G401.6 (cell line): ENCODE measurements around the gene WNT3A.
"Not testable (repeated sequence)": the region's sequence is repeated elsewhere in the genome, so short reads cannot be mapped to it uniquely, and the experiment has no call there.

Source experiments
- FAIRE-seq: peaks from 2 replicates; lab custom pipeline; 2012; peaks lifted over from hg19 to GRCh38; lab: Jason Lieb, UNC

Gene WNT3A, protein sequence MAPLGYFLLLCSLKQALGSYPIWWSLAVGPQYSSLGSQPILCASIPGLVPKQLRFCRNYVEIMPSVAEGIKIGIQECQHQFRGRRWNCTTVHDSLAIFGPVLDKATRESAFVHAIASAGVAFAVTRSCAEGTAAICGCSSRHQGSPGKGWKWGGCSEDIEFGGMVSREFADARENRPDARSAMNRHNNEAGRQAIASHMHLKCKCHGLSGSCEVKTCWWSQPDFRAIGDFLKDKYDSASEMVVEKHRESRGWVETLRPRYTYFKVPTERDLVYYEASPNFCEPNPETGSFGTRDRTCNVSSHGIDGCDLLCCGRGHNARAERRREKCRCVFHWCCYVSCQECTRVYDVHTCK

DNA sequence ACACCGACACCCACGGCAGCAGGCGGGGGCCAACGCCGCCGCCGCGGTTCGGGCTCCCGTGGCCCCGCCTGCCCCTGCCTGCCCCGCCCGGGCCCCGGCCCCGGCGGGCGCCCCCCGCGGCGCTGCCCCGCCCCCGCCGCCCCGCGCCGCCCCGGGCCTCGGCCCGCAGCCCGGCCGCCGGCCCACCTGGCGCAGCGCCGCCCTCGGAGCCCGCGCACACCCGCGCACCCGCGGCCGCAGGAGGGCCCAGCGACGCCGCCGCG, at the start of gene WNT3A:
Gene WNT3A, plus strand, starts transcription at position 213 of the 263 bp plus-strand sequence. CDS start 131 bp downstream, outside the sequence.
- FAIRE-seq, result no peak

DNA sequence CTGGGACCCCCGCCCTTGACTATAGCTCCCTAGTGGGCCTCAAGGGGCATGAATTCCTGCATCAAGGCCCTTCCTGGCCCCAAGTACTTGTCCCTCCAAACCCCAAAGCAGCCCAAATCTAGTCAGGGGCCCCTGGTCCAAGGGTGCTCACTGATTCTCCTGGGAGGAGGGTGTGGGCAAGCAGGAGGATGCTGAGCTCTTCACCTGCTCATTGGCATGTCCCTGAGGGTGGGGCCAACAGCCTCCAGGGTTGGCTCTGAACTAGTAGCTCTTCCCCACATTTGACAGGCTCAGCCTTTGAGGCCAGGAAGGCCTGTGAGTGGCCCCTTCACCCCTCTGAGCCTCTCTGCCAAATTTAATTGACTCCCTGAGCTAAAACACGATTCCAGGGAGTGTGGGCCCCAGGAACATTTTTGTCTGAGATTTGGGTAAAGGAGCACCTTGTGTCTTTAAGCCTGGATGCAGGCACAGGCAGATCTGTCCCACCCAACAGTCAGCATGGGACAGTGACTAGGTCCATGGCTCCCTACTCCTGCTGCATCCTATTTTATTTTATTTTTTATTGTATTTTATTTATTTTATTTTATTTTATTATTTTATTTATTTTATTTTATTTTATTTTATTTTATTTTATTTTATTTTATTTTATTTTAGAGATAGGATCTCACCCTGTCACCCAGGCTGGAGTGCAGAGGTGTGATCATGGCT, 48.0 kb upstream of the WNT3A start:
- FAIRE-seq, result no peak

- no peak for FAIRE-seq
Measured at GRCh38 chr1:227959325-227959860, 47.4 kb upstream of the WNT3A start.

- no peak for FAIRE-seq
Measured at GRCh38 chr1:227961651-227962466, 44.9 kb upstream of the WNT3A start.

- not testable (repeated sequence) for FAIRE-seq
Measured at GRCh38 chr1:227966733-227967132, 40.1 kb upstream of the WNT3A start.

DNA sequence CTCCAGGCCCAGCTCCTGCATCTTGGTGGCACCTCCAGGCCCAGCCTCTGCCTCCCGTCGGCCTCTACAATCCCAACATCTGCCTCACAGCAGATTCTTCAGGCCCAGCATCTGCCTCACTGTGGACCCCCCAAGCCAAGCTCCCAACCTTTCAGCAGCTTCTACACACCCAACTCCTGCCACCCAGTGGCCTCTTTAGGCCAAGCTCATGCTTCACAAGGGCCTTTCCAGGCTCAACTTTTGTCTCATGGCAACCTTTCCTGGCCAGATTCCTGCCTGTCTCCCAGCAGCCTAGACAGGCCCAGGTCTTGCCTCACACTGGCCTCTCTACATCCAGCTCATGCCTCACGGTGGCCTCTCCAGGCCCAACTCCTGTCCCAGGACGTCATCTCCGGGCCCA, 39.0 kb upstream of the WNT3A start:
- FAIRE-seq, result not testable (repeated sequence)

- FAIRE-seq, result not testable (repeated sequence)
Measured at GRCh38 chr1:227970076-227970995, 36.5 kb upstream of the WNT3A start.

DNA sequence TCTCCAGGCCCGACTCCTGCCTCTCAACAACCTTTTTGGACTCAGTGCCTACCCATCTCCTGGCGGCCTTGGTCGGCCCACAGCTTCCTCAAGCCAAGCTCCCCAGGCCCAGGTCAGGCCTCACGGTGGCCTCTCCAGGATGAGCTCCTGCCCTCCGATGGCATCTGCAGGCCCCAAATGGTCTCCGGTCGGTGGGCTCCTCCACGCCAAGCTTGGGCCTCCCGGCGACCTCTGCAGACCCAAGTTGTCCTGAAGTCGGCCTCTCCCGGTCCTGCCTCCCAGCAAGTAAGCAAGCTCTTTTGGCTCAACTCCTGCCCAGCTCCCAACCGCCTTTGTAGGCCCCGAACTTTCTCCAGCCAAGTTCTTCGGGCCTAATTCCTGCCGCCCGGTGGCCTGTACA, 35.6 kb upstream of the WNT3A start:
- not testable (repeated sequence) for FAIRE-seq

DNA sequence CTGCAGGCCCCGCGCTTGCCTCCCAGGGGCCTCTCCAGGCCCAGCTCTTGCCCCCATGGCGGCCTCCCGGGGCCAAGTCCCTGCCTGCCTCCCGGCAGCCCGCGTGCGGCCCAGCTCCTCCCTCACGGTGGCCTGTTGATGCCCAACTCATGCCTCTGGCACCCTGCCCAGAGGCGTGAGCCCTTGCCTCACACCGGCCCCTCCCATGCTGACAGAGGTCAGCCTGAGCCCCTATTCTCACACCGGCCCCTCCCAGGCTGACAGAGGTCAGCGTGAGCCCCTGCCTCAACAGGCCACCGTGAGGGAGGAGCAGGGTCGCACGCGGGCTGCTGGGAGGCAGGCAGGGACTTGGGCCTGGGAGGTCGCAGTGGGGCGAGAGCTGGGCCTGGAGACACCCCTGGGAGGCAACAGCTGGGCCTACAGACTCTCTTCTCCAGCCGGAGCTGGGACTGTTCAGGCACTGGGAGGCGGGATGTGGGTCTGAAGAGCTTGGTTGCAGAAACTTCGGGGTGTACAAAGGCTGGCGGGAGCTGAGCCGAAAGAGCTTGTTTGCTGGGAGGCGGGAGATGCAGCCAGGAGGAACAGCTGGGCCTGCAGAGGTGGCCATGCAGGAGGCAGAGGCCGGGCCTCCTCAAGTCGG, 35.0 kb upstream of the WNT3A start:
- FAIRE-seq, result not testable (repeated sequence)

- not testable (repeated sequence) for FAIRE-seq
Measured at GRCh38 chr1:227972283-227972679, 34.5 kb upstream of the WNT3A start.

DNA sequence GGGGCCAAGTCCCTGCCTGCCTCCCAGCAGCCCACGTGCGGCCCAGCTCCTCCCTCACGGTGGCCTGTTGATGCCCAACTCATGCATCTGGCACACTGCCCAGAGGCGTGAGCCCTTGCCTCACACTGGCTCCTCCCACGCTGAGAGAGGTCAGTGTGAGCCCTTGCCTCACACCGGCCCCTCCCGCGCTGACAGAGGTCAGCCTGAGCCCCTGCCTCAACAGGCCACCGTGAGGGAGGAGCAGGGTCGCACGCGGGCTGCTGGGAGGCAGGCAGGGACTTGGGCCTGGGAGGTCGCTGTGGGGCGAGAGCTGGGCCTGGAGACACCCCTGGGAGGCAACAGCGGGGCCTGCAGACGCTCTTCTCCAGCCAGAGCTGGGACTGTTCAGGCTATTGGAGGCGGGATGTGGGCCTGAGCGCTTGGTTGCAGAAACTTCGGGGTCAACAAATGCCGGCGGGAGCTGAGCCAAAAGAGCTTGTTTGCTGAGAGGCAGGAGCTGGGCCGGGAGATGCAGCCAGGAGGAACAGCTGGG, 33.9 kb upstream of the WNT3A start:
- FAIRE-seq, result not testable (repeated sequence)

GRCh38 chr1:227973724-227974288, 33.0 kb upstream of the WNT3A start:
- FAIRE-seq, result not testable (repeated sequence)

DNA sequence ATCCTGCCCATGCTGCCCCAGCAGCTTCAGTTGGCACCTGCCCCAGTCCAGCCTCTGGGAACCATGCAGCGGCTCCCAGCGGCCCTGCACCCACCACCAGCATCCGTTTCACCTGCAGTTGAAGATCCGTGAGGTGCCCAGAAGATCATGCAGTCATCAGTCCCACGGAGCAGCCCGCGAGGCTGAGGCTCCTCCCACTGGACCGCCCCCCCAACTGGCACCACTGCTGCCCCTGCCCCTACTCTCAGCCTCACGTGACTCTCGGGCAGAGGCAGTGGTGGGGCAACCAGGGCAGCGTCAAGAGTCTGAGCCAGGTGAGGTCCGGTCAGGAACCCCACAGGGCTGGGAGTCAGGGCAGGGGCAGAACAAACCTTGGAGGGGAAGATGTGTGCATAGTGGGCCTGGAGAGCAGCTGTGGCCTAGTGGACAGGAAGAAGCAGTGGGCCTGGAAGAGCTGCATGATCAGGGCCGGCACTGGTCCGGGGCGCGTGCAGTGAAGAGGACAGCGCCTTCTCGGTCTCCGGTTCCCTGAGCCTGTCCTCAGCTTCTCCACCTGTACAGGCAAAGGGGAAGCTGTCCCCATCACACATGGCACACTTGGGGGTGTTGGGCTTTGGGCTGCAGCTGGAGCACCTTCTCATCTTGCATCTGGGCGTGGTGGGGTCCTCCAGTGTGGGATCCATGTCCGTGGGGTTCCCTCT, 31.1 kb upstream of the WNT3A start:
- FAIRE-seq, result not testable (repeated sequence)

DNA sequence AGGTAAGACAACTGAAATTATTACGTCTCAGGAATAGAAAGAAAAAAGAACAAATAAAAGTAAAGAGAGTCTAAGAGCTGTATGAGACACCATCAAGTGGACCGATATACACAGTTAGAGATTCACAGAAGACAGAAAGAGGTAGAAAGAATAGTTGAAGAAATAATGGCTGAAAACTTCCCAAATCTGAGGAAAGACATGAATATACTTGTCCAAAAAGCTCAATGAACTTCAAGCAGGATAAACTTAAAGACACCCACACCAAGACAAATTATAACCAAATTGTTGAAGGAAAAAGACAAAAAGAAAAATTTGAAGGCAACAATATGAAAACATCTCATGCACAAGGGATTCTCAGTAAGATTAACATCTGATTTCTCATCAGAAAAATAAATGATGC, 19.6 kb upstream of the WNT3A start:
- FAIRE-seq, result no peak

GRCh38 chr1:227994632-227995300, 12.0 kb upstream of the WNT3A start:
- no peak for FAIRE-seq

DNA sequence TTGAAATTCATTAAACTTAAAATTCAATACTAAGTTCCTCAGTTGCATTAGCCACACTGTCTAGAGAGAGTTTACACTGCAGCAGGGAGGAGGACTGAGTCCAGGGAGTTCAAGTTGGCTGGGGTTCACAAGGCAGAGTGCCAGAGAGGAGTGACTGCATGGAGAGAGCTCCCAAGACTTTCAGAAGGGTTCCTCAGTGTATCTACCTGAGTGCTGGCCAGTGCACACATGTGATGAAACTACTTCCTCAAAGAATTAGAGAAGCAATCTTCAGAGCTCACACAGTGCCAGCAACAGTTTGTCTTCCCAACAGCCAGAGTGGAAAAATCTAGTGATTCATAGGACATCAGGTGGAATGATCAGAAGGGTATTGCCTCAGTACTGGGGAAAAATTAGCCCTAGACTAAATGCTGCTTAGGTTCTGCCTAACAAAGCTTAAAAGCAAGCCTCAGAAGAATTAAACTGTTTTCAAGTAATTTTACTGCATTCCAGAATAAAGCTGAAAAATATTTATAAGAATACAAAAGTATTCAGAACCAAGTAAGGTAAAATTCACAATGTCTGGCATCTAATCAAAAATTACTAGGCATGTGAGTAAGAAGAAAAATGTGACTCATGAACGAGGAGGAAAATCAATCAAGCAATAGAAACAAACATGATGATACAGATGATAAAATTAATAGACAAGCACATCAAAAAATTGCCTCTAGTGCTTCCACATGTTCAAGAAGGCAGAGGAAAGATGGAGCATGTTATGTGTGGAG, 10.4 kb upstream of the WNT3A start:
- no peak for FAIRE-seq

DNA sequence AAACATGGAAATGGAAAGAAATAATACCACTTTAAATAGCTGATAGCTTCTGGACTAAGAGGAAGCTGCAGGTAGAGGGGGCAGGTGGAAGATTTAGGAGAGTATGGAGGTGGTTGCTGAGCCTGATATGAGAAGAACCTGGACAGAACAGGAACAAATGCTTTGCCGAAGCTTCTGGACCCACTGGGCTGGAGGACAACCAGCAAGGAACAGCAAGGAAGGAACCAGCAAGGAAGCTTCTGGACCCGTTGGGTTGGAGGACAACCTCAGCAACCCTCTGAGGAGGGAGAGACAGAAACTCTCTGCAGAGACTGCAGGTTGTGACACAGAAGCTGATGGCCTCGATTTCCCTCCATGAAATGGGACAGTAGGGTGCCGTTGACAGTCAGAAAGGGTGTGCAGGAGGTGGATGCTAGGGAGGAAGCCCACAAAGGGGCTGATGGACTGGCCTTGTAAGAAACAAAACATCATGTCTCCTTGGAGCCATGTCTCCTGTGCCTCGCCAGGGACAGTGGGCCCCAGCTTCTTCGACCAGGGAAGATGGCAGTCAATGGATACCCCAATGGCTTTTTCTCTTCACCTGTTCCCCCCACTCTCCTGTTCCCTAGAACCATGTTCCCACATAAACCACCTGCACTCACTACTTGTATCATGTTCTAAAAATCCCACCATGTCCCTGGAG, 8.3 kb upstream of the WNT3A start:
- no peak for FAIRE-seq
